Retinal pigment epithelial cell (primary cell): ENCODE measurements around the gene LRGUK.
A peak's percentile ranks its signal among the peaks of the same experiment; 100 is the strongest.

Source experiments
- DNase-seq: peaks from one replicate; pipeline ENCODE4 v3.0.0-alpha.2; 2010; ENCODE audit warnings: low read depth
- H3K4me3 ChIP-seq: 2 replicates; pipeline ENCODE4 v1.5.1; 2011; ENCODE audit warnings: mild to moderate bottlenecking, low read length, control low read depth, moderate library complexity
- TF ChIP-seq, protein P1 (sequence below): conservative IDR thresholded peaks from 2 replicates; pipeline ENCODE4 v1.5.1; 2011; ENCODE audit warnings: low read depth, low read length, control low read depth, inconsistent platforms

The LRGUK gene

DNA sequence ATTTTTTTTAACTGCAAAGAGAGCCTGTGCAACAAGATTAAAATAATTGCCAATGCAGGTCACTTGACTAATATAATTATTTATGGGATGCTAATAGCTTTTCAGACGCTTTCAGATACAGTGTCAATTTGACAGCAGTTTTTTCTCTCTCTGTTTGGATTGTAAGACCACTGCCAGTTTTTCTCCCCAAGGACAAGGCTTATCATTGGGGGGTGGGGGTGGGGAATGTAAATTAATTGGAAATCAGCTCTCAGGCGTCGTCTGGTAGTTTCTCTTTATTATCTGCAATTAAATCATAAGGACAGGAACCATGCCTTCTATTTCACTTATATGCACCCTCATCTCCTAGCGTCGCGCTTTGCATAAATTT is 559 bp upstream of the LRGUK start:
- TF ChIP-seq, protein P1, sequence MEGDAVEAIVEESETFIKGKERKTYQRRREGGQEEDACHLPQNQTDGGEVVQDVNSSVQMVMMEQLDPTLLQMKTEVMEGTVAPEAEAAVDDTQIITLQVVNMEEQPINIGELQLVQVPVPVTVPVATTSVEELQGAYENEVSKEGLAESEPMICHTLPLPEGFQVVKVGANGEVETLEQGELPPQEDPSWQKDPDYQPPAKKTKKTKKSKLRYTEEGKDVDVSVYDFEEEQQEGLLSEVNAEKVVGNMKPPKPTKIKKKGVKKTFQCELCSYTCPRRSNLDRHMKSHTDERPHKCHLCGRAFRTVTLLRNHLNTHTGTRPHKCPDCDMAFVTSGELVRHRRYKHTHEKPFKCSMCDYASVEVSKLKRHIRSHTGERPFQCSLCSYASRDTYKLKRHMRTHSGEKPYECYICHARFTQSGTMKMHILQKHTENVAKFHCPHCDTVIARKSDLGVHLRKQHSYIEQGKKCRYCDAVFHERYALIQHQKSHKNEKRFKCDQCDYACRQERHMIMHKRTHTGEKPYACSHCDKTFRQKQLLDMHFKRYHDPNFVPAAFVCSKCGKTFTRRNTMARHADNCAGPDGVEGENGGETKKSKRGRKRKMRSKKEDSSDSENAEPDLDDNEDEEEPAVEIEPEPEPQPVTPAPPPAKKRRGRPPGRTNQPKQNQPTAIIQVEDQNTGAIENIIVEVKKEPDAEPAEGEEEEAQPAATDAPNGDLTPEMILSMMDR, result no peak
- DNase-seq, result no peak
- H3K4me3 ChIP-seq, result peak overlapping the region; percentile 86

DNA sequence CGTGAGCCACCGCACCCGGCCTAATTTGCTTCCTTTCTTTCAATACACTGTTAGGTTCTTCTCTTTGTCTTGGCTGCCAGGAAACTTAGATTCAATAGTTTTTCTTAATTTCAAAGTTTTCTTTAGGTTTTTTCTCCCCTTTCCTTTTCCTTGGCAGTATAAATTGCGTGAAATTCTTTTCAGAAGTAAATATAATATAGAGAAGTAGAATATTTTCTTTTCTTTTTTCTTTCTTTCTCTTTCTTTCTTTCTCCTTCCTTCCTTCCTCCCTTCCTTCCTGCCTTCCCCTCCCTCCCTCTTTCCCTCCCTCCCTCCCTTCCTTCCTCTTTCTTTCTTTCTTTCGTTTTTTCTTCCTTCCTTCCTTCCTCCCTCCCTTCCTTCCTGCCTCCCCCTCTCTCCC is 1.7 kb downstream of the LRGUK start:
- no peak overlapping the region for H3K4me3 ChIP-seq
- TF ChIP-seq, protein P1, result no peak
- DNase-seq, result no peak

DNA sequence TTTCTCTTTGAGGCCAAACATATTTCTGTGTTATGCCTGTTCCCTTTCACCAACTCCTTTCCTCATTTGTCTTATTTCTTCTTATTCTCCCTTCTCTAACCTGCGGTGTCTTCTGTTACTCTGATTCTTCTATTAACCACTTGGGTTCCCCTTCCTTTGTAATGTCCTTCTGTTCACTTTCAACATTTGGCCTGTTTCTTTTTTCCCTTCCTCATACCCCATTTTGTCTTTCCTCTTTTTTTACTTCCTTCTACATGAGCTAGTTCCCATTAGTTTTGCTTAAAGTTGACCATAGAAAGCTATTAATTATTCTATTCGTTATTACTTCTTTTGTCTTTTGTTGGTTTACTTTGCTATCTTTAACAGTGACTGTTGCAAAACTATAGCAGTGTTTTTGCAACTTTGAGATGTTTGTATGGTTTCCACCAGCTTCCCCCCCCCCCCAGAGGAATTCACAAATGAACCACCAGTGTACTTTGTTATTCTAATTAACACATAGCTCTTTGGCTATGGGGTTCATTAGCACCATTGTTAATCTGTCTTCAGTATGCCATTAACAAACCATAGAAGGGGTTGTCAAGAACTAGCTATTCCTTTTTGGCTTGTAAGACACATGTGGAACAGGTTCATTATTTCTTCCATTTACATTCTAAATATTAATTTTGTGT is 2.9 kb downstream of the LRGUK start:
- no peak overlapping the region for H3K4me3 ChIP-seq
- TF ChIP-seq, protein P1, result no peak
- DNase-seq, result no peak

DNA sequence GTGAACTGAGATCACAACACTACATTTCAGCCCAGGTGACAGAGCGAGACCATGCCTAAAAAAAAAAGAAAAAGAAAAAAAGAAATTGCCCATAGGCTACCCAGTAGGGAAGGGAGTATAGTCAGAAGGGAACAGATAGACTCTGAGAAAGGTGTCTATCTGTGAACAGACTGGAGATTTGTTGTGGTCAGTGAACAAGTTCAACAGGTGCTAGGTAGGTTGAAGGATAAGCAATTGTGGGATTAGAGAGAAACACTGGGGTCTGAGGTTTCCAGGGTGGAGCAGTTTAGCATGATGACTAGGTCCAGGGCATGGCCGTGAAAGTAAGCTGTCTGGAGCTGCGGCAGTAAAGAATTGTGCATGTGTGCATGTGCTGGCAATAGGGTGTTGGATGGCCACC is 6.9 kb downstream of the LRGUK start:
- H3K4me3 ChIP-seq, result no peak overlapping the region
- TF ChIP-seq, protein P1, result no peak
- DNase-seq, result no peak

DNA sequence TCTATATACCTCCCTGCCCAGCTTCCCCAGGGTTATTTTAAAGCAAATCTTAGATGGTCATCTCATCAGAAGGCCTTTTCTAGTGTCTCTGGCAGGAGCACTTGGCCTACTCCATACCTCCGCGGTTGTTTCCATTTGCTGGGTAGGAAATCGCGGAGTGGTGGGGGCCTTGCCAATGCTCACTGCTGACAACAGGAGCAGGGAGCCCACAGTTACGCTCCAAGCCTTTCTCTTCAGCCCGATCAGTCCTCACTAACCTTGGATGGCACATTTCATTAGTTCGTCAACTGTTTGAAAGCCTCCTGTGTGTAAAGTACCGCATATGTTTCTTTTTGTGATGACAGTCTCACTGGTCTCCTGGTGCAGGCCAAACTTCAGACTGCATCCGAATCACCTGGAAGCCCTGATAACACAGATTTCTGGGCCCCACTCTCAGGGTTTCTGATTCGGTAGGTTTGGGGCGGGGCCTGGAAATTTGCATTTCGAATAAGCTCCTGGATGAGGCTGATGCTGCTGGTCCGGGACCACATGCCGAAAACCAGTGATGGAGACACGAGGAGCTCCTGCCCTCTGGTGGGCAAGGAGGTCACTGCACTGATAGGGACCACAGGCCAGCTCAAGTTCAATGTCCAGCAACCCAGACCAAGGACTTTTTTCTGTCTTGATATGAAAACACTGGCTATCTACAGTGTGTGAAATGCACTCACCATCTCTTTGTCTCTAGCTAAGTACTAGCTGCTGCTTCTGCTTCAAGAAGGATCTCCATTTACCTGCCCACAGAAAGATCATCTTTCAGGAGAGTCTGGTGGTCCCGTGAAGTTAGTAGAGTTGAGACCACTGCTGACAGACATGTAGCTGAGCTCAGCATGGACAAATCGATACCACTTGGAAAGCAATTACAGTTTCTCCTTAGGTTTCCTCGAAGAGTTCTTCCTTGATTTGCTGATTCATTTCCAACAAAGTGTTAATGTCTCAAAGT is 14.0 kb downstream of the LRGUK start:
- DNase-seq, result no peak
- TF ChIP-seq, protein P1, result peak; percentile 95
- no peak overlapping the region for H3K4me3 ChIP-seq

DNA sequence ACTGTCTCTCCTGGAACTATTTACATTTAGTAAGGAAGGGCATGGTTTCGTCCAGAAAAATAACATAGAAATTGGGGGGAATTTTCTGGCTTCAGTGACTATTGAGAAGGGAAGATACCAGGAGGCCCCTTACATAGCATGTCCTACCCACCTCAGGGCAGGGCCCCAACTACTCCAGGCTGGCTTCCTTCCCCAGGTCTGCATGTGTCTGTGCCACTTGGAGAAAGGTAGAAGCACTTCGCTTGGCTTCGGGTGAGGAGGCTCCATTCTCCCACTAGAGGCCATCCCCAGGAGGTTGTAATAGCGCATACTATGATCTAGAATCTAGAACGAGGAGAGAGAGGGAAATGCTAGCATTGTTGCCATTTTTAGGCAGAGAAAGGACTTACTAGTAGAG is 14.7 kb downstream of the LRGUK start:
- TF ChIP-seq, protein P1, result no peak
- DNase-seq, result no peak
- no peak overlapping the region for H3K4me3 ChIP-seq
